CD14-positive monocyte (primary cell): ENCODE results near the gene LRSAM1. TPM values are rescaled to one million over a fixed set of nuclear protein-coding genes. Genes with fewer than 3 reads are reported as not detected.
A peak's percentile ranks its signal among the peaks of the same experiment; 100 is the strongest.

Experiments used
- DNase-seq, 3 donors: peaks; one replicate each; pipeline ENCODE4 v3.0.0-alpha.2; 2011 to 2022
- H2AFZ ChIP-seq: 2 replicates; pipeline ENCODE4 v1.6.0; 2012; ENCODE audit warnings: mild to moderate bottlenecking, low read depth, low read length, inconsistent platforms; ENCODE audit not compliant: insufficient read depth, poor library complexity, severe bottlenecking
- H3K27ac ChIP-seq, 2 donors: 1 replicate in 1 of 2; 2 replicates in 1 of 2; pipeline ENCODE4 v1.5.1; 2012 to 2013; ENCODE audit warnings: low read length in 2 of 2, control low read depth in 1 of 2, inconsistent platforms in 1 of 2, low read depth in 1 of 2, mild to moderate bottlenecking in 1 of 2
- H3K27me3 ChIP-seq, 2 donors: one replicate each; pipeline versions ENCODE4 v1.6.0 to v1.6.1; 2011 to 2013; ENCODE audit warnings: low read length in 2 of 2; ENCODE audit not compliant: control insufficient read depth in 2 of 2, insufficient read depth in 2 of 2
- H3K36me3 ChIP-seq, 2 donors: replicated peaks in 1 of 2; 1 replicate in 1 of 2; 2 replicates in 1 of 2; pipeline versions ENCODE4 v1.5.1 to v1.6.1; 2012 to 2013; ENCODE audit warnings: low read length in 2 of 2, control low read depth in 1 of 2, inconsistent platforms in 1 of 2, mild to moderate bottlenecking in 1 of 2; ENCODE audit not compliant: insufficient read depth in 2 of 2, control insufficient read depth in 1 of 2
- H3K4me1 ChIP-seq, 2 donors: 1 replicate in 1 of 2; 2 replicates in 1 of 2; pipeline versions ENCODE4 v1.5.1 to v1.6.1; 2012 to 2013; ENCODE audit warnings: low read length in 2 of 2, control low read depth in 1 of 2, inconsistent platforms in 1 of 2, mild to moderate bottlenecking in 1 of 2, moderate library complexity in 1 of 2; ENCODE audit not compliant: insufficient read depth in 2 of 2, control insufficient read depth in 1 of 2
- H3K4me2 ChIP-seq: replicated peaks from 2 replicates; pipeline ENCODE3; 2012; ENCODE audit warnings: low read length, moderate library complexity, mild to moderate bottlenecking; ENCODE audit not compliant: poor library complexity, severe bottlenecking; ENCODE audit errors: extremely low read depth
- H3K4me3 ChIP-seq, 3 experiments: fragments of 200-600 bp in 1 of 3; sonication (generic) in 1 of 3; replicated peaks in 1 of 3; 1 replicate in 2 of 3; 2 replicates in 1 of 3; pipeline ENCODE4 v1.5.1; 2011 to 2013; ENCODE audit warnings: low read length in 3 of 3, mild to moderate bottlenecking in 3 of 3, control low read depth in 2 of 3, low read depth in 2 of 3, inconsistent platforms in 1 of 3, moderate library complexity in 1 of 3
- H3K79me2 ChIP-seq: 2 replicates; pipeline ENCODE4 v1.6.0; 2012; ENCODE audit warnings: mild to moderate bottlenecking, control low read depth, inconsistent platforms, low read length, moderate library complexity; ENCODE audit not compliant: insufficient read depth
- H3K9ac ChIP-seq: 2 replicates; pipeline ENCODE4 v1.6.0; 2017; ENCODE audit warnings: low read length, mild to moderate bottlenecking; ENCODE audit not compliant: insufficient read depth, poor library complexity, severe bottlenecking
- H3K9me3 ChIP-seq, 2 donors: replicated peaks in 1 of 2; 1 replicate in 1 of 2; 2 replicates in 1 of 2; pipeline versions ENCODE4 v1.5.1 to v1.6.1; 2012 to 2013; ENCODE audit warnings: low read length in 2 of 2, control low read depth in 1 of 2; ENCODE audit not compliant: control insufficient read depth in 1 of 2, insufficient read depth in 1 of 2
- H4K20me1 ChIP-seq: 2 replicates; pipeline ENCODE4 v1.6.0; 2012; ENCODE audit warnings: mild to moderate bottlenecking, low read length, control low read depth, moderate library complexity; ENCODE audit not compliant: insufficient read depth
- H3K27ac Mint-ChIP-seq, 7 donors: one replicate each; pipeline ENCODE4 v1.8.0; 2020; ENCODE audit warnings: mild to moderate bottlenecking in 7 of 7, mixed read lengths in 7 of 7, moderate library complexity in 6 of 7, inconsistent platforms in 2 of 7
- H3K27me3 Mint-ChIP-seq, 3 donors: one replicate each; pipeline ENCODE4 v1.8.0; 2021 to 2022; ENCODE audit warnings: low read depth in 3 of 3, mild to moderate bottlenecking in 3 of 3, mixed read lengths in 3 of 3, moderate library complexity in 3 of 3, inconsistent platforms in 1 of 3
- H3K36me3 Mint-ChIP-seq, 2 donors: one replicate each; pipeline ENCODE4 v1.8.0; 2020; ENCODE audit warnings: mixed read lengths in 2 of 2, inconsistent platforms in 1 of 2, mild to moderate bottlenecking in 1 of 2
- H3K4me1 Mint-ChIP-seq: one replicate; pipeline ENCODE4 v1.8.0; 2020; ENCODE audit warnings: mild to moderate bottlenecking, mixed read lengths
- H3K4me3 Mint-ChIP-seq, 2 donors: one replicate each; pipeline ENCODE4 v1.8.0; 2020; ENCODE audit warnings: mild to moderate bottlenecking in 2 of 2, mixed read lengths in 2 of 2, moderate library complexity in 1 of 2
- H3K9me3 Mint-ChIP-seq, 7 donors: one replicate each; pipeline ENCODE4 v1.8.0; 2020 to 2022; ENCODE audit warnings: mixed read lengths in 7 of 7, mild to moderate bottlenecking in 6 of 7, moderate library complexity in 6 of 7, inconsistent platforms in 2 of 7
- WGBS: methylation state at CpG from one replicate; pipeline ENCODE4 v1.1.5; 2013; ENCODE audit warnings: missing lambda C conversion rate; ENCODE audit not compliant: insufficient coverage; 5-methylcytosine and 5-hydroxymethylcytosine counted together
- intact Hi-C, 2 donors: fragments of 100-400 bp; cut with micrococcal nuclease; formaldehyde crosslinking; loops; one replicate each; pipeline versions ENCODE4 v1.15.0 to v1.15.1; 2023
- polyA plus RNA-seq, 3 donors: library from polyadenylated mRNA; depleted of rRNA in 1 of 3; unstranded in 2 of 3; stranded (reverse) in 1 of 3; fragments of 300-500 nt in 2 of 3; fragments of >200 nt in 1 of 3; fragmentation: Illumina TruSeq in 2 of 3; gene quantifications; 1 replicate in 2 of 3; 2 replicates in 1 of 3; pipeline ENCODE4 v1.2.3, GENCODE V29; 2012 to 2021
- TF ChIP-seq, protein P1 (sequence below): fragments of 200-600 bp; IDR thresholded peaks from one replicate; pipeline ENCODE4 v1.8.0; 2022; ENCODE audit warnings: antibody characterized with exemption, mild to moderate bottlenecking

LRSAM1 gene
- polyA plus RNA-seq, 3 donors: 6.0 to 19.8 (median 8.2) TPM

DNA sequence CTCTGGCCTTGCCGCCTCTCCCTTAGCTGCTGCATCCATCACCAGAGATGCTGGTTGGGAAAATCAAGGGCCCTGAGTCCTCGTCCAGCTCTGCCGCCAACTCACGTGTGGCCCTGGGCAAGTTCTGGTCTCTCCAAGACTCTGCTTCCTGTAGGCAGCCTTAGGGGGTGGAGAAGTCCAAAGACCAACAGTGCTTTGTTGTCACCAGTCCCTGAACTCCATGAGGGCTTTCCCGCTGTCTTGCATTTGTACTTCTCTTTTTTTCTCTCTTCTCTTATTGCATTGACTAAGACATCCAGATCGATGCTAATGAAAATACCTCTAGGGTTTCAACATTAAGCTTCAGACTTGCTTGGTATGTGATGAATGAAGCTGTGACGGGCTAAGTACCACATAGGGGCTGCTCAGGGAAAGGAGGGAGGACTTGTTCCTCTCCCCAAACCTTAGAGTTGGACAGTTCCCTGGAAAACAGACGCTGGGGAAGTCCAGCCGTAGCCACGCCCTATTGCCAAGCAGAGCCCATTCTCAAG, 97.1 kb downstream of the LRSAM1 start:
- Histone ChIP-seq H3K27ac (peak overlapping the region; percentile 18 to 42), H3K4me2 (peak overlapping the region; percentile 18), H4K20me1 (peaks cover 95% of the 10 kb centered on the region), H3K4me3 (no peak overlapping the region), H3K79me2 (peaks cover 89% of the 10 kb centered on the region), H3K27me3 (no peaks in the 10 kb centered on the region), H3K4me1 (peaks cover 33 to 51% of the 10 kb centered on the region in 2 donors), H3K36me3 (peaks cover 0 to 13% of the 10 kb centered on the region in 2 donors), H2AFZ (no peak overlapping the region), H3K9ac (no peak overlapping the region), H3K9me3 (no peaks in the 10 kb centered on the region)
- H3K36me3 Mint-ChIP-seq: peaks cover 45 to 66% of the 10 kb centered on the region in 2 donors
- TF ChIP-seq, protein P1, sequence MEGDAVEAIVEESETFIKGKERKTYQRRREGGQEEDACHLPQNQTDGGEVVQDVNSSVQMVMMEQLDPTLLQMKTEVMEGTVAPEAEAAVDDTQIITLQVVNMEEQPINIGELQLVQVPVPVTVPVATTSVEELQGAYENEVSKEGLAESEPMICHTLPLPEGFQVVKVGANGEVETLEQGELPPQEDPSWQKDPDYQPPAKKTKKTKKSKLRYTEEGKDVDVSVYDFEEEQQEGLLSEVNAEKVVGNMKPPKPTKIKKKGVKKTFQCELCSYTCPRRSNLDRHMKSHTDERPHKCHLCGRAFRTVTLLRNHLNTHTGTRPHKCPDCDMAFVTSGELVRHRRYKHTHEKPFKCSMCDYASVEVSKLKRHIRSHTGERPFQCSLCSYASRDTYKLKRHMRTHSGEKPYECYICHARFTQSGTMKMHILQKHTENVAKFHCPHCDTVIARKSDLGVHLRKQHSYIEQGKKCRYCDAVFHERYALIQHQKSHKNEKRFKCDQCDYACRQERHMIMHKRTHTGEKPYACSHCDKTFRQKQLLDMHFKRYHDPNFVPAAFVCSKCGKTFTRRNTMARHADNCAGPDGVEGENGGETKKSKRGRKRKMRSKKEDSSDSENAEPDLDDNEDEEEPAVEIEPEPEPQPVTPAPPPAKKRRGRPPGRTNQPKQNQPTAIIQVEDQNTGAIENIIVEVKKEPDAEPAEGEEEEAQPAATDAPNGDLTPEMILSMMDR: no peak
- peaks cover 59% of the 10 kb centered on the region for H3K4me1 Mint-ChIP-seq
- peaks cover 2% of the 10 kb centered on the region in 3 donors for H3K27me3 Mint-ChIP-seq
- H3K9me3 Mint-ChIP-seq: no peaks in the 10 kb centered on the region
- peak in 2 of 3 donors; percentile 38 to 48 for DNase-seq
- intact Hi-C loops: no loop called here
- peak overlapping the region; percentile 16 to 84 (median 47) for H3K27ac Mint-ChIP-seq
- WGBS: 91% methylated on average over 6 of the region's 10 CpGs
- H3K4me3 Mint-ChIP-seq: no peak overlapping the region

DNA sequence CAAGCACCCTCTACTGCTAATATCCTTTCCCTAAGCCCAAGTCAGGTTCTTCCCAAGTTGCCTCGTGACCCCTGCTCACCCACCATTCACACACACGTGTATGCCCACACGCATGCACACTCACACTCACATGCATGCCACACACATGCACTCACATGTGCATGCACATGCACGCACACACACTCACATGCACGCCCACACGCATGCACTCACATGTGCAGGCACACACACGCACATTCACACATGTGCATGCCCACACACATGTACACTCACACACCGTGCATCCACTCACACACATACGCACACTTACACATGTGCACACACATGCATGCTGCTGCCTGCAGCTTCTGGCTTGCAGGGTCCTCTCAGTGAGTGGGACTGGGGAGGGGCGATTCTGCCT, 97.9 kb downstream of the LRSAM1 start:
- 95% methylated on average over 7 of the region's 10 CpGs for WGBS
- H3K9ac ChIP-seq: no peak overlapping the region
- no peak overlapping the region for H3K4me3 ChIP-seq
- TF ChIP-seq, protein P1: no peak
- H3K27me3 ChIP-seq: no peaks in the 10 kb centered on the region
- H3K4me1 ChIP-seq: peaks cover 33 to 51% of the 10 kb centered on the region in 2 donors
- peak overlapping the region in 4 of 7 donors; percentile 30 to 84 (median 55) for H3K27ac Mint-ChIP-seq
- H4K20me1 ChIP-seq: peaks cover 95% of the 10 kb centered on the region
- no peaks in the 10 kb centered on the region for H3K9me3 ChIP-seq
- peak overlapping the region in 1 of 2 donors; percentile 42 for H3K27ac ChIP-seq
- H3K4me3 Mint-ChIP-seq: peak overlapping the region in 1 of 2 donors; percentile 17
- H3K4me2 ChIP-seq: no peak overlapping the region
- no peak for DNase-seq
- H3K79me2 ChIP-seq: peaks cover 89% of the 10 kb centered on the region
- peaks cover 0 to 7% of the 10 kb centered on the region in 2 donors for H3K36me3 ChIP-seq
- intact Hi-C loops: no loop called here
- H3K27me3 Mint-ChIP-seq: peaks cover 3 to 4% (median 4%) of the 10 kb centered on the region in 3 donors
- peaks cover 63% of the 10 kb centered on the region for H3K4me1 Mint-ChIP-seq
- H3K9me3 Mint-ChIP-seq: no peaks in the 10 kb centered on the region
- no peak overlapping the region for H2AFZ ChIP-seq
- peaks cover 43 to 64% of the 10 kb centered on the region in 2 donors for H3K36me3 Mint-ChIP-seq
